VCaP (cell line): ENCODE measurements around the gene ADSS2.

Source experiments
- H3K27ac ChIP-seq: fragments of 450-650 bp; 2 replicates; pipeline ENCODE4 v1.5.1; 2017
- TF ChIP-seq, protein P1 (sequence below): fragments of 450-650 bp; conservative IDR thresholded peaks from 2 replicates; pipeline ENCODE4 v1.5.1; 2017; ENCODE audit warnings: mild to moderate bottlenecking, moderate library complexity

ADSS2 gene

GRCh38 chr1:244429818-244430217 is 21.9 kb downstream of the ADSS2 start:
- no peak overlapping the region for H3K27ac ChIP-seq
- TF ChIP-seq, protein P1, sequence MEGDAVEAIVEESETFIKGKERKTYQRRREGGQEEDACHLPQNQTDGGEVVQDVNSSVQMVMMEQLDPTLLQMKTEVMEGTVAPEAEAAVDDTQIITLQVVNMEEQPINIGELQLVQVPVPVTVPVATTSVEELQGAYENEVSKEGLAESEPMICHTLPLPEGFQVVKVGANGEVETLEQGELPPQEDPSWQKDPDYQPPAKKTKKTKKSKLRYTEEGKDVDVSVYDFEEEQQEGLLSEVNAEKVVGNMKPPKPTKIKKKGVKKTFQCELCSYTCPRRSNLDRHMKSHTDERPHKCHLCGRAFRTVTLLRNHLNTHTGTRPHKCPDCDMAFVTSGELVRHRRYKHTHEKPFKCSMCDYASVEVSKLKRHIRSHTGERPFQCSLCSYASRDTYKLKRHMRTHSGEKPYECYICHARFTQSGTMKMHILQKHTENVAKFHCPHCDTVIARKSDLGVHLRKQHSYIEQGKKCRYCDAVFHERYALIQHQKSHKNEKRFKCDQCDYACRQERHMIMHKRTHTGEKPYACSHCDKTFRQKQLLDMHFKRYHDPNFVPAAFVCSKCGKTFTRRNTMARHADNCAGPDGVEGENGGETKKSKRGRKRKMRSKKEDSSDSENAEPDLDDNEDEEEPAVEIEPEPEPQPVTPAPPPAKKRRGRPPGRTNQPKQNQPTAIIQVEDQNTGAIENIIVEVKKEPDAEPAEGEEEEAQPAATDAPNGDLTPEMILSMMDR = no peak

DNA sequence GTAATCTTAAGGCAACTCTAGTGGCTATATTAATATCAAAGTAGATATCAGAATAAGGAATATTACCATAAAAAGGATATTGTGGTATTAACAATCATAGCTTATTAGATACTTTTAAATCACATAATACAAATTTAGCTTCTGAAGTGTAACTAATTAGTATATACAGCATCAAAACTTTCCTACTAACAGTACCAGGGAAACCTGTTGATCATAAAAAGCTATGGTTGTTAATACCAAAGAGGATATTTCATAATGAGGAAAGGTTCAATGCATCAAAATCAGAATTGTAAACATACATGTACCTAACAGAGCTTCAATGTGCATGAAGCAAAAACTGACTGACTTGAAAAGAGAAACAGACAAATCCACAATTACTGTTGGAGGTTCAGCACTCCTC is 24.1 kb downstream of the ADSS2 start:
- peak overlapping the region; percentile 93; the same call in 1 of the 2 replicates for H3K27ac ChIP-seq
- TF ChIP-seq, protein P1 = no peak

GRCh38 chr1:244424649-244425334 is 26.9 kb downstream of the ADSS2 start:
- TF ChIP-seq, protein P1 = no peak
- H3K27ac ChIP-seq = peak overlapping the region; percentile 93

- H3K27ac ChIP-seq = peak overlapping the region; percentile 93
- TF ChIP-seq, protein P1 = no peak
These were observed 29.5 kb downstream of the ADSS2 start for GRCh38 chr1:244422174-244422573.

- TF ChIP-seq, protein P1 = no peak
- H3K27ac ChIP-seq = no peak overlapping the region
These were observed 32.7 kb downstream of the ADSS2 start for GRCh38 chr1:244419024-244419423.

DNA sequence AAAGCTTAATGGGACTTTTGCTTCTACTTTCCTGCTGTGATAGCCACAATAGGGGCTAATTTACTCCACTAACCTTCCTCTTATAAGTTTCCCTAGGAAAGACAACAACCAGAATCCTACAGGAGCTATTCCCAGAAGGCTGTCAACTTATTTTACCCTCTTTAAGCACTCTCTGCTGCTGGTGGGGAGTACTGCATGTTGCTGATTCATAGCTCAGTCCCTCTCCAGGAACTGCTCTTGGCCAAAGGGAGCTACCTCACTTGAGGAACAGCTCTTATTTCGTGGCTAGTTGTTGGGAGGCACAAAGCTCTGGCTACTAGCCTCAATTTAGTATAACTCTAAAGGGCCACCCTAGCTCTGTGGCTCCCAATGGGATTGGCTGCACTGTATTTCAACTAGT is 37.2 kb downstream of the ADSS2 start:
- TF ChIP-seq, protein P1 = no peak

GRCh38 chr1:244413736-244414135 is 38.0 kb downstream of the ADSS2 start:
- TF ChIP-seq, protein P1 = no peak
- no peak overlapping the region for H3K27ac ChIP-seq

More for the DNA sequence above, 37.2 kb downstream of the ADSS2 start:
- H3K27ac ChIP-seq = no peak overlapping the region
